ENCODE data around the gene STARD8.
"Not testable (repeated sequence)": the region's sequence is repeated elsewhere in the genome, so short reads cannot be mapped to it uniquely, and the experiment has no call there.

Gene STARD8, protein sequence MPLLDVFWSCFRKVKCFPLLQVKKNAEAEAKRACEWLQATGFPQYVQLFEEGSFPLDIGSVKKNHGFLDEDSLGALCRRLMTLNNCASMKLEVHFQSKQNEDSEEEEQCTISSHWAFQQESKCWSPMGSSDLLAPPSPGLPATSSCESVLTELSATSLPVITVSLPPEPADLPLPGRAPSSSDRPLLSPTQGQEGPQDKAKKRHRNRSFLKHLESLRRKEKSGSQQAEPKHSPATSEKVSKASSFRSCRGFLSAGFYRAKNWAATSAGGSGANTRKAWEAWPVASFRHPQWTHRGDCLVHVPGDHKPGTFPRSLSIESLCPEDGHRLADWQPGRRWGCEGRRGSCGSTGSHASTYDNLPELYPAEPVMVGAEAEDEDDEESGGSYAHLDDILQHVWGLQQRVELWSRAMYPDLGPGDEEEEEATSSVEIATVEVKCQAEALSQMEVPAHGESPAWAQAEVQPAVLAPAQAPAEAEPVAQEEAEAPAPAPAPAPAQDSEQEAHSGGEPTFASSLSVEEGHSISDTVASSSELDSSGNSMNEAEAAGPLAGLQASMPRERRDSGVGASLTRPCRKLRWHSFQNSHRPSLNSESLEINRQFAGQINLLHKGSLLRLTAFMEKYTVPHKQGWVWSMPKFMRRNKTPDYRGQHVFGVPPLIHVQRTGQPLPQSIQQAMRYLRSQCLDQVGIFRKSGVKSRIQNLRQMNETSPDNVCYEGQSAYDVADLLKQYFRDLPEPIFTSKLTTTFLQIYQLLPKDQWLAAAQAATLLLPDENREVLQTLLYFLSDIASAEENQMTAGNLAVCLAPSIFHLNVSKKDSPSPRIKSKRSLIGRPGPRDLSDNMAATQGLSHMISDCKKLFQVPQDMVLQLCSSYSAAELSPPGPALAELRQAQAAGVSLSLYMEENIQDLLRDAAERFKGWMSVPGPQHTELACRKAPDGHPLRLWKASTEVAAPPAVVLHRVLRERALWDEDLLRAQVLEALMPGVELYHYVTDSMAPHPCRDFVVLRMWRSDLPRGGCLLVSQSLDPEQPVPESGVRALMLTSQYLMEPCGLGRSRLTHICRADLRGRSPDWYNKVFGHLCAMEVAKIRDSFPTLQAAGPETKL

DNA sequence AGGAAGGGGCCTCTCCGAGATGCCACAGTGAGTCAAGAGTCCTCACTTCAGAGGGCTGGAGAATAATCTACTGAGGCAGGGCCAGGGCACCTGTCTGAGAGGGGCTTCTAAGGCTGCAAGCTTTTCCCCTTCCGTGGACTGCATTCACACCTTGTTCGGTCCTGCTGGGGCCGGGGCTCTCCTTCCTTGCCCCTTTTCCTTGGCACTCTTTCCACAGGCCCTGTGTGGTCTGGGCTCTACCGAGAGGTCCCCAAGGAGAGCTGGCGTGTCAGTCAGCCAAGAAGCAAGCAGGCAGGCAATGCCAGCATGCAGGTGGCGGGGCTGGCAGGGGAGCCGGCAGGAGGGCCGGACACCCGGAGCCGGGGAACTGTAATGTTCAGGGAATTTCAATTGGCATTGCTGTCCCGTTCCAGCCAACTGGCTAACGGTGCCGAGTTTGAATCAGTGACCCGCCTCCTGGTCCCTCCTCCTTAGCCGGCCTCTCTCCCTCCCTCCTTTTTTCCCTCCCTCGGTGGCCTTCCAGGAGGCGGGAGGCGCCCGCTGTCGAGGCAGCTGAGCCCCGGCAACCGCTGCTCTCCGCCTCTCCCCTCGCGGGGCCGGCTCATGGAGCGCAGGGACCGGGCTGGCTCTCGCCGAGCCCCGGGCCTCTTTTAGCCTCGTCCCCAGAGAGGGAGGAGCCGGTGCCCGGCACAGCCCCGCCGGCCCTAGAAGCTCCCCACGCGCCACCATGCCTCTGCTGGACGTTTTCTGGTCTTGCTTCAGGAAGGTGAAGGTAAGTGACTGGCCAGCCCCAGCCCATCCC is at the start of gene STARD8:
Gene STARD8 (plus strand): TSS at position 511 of the 802 bp plus-strand sequence. CDS start 217 bp downstream, at position 728.
- ATAC-seq: no peak
- DNase-seq: no peak

DNA sequence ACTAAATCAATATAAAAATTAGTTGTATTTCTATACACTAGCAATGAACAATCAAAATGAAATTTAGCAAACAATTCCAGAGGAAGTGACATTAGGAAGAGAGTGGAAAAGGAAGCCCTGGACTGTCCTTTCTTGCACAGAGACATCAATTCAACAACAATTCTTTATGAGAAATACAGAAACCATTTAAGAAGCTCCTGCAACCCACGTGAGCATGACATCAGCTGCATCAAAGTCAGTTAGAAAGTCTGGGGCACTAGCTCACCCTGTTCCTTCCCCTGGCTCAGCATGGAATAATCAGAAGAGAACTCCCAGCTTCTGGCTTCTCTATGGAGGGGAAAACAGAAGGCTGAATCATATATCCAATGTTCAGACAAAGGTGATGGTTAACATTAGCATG is 48.6 kb upstream of the STARD8 start:
- ATAC-seq: no peak
- no peak for DNase-seq

- ATAC-seq (no peak), DNase-seq (peak; percentile 3)
Measured at GRCh38 chrX:68599256-68600152, 48.0 kb upstream of the STARD8 start.

GRCh38 chrX:68604216-68604615 is 43.2 kb upstream of the STARD8 start:
- not testable (repeated sequence) for DNase-seq, ATAC-seq

DNA sequence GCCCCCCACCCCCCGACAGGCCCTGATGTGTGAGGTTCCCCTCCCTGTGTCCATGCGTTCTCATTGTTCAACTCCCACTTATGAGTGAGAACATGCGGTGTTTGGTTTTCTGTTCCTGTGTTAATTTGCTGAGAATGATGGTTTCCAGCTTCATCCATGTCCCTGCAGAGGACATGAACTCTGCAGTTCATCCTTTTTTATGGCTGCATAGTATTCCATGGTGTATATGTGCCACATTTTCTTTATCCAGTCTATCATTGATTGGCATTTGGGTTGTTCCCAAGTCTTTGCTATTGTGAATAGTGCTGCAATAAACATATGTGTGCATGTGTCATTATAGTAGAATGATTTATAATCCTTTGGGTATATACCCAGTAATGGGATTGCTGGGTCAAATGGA is 32.7 kb upstream of the STARD8 start:
- not testable (repeated sequence) for ATAC-seq, DNase-seq

GRCh38 chrX:68627986-68628385 is 19.5 kb upstream of the STARD8 start:
- no peak for DNase-seq

DNA sequence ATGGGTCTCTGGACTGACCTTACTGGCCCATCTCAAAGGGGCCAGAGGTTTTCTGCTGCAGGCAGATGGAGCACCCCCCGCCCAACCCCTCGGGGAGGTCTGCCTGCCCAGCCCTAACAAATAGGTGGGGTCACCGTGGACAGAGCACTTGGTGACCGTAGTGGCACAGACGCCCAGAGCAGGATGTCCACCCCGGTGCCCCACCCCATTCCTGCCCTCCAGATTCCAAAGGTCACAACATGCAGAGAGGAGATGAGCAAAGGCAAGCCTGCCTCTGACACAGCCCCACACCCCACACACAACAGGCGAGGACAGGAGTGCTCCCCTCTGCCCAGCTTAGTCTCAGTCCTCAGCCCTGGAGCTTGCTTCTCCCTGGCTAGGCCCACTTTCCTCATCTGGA is 17.5 kb upstream of the STARD8 start:
- ATAC-seq, DNase-seq: not testable (repeated sequence)

More at GRCh38 chrX:68627986-68628385, 19.5 kb upstream of the STARD8 start:
- no peak for ATAC-seq

DNA sequence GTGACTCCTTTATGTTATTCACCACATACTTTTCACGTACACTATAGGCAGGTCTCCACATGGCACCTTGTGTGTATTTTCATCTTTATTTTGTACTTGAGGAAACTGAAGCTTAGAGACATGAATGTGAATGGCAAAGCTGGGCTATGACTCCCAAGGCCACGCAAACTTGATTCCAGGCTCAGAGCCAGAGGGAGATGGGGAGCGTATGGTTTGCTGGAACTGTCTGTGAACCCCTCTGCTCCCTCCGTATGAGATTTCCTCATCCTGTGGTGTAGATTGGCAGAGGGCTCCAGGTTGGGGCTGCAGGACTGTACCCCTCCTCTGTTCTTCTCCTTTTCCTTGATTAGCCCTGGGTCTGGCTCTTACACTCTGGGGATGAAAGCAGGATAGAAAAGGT is 16.1 kb upstream of the STARD8 start:
- no peak for DNase-seq
- ATAC-seq: no peak

DNA sequence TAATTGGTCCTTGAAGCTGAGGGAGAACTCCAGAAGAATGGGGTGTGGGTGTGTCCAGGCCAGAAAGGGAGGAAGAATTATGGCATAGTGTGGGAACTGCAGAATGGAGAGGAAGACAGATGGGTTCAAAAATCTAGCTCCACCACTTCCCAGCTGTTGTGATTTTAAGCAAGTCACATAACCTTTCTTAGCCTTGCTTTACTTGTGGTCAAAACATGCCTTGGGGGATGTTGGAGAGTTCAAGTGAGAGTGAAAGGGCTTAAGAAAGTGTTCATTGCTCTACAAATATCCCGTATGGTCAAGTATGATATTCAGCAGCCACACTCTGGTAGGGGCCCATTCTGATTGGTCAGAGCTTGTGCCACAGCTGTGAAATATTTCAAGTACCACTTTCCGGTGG is 15.0 kb upstream of the STARD8 start:
- DNase-seq (no peak), ATAC-seq (no peak)

GRCh38 chrX:68633981-68634380 is 13.5 kb upstream of the STARD8 start:
- no peak for ATAC-seq
- no peak for DNase-seq

- no peak for DNase-seq
- no peak for ATAC-seq
Measured at GRCh38 chrX:68634649-68635227, 12.7 kb upstream of the STARD8 start.

DNA sequence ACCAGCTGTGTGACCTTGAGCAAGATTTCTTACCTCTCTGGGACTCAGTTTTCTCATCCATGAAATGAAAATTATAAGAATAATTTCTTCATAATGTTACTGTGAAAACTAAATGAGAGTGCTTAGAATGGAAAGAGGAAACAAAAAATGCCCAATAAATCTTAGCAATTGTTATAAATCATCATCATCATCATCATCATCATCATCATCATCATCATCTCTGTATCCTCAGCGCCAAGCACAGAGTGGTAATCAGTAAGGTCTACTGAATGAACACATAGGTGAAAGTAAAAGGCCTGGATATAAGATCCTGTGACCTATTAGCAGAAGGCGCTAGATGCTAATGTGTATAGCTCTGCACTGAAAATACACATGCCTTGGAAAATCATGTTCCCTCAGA is 6.8 kb upstream of the STARD8 start:
- ATAC-seq: no peak

DNA sequence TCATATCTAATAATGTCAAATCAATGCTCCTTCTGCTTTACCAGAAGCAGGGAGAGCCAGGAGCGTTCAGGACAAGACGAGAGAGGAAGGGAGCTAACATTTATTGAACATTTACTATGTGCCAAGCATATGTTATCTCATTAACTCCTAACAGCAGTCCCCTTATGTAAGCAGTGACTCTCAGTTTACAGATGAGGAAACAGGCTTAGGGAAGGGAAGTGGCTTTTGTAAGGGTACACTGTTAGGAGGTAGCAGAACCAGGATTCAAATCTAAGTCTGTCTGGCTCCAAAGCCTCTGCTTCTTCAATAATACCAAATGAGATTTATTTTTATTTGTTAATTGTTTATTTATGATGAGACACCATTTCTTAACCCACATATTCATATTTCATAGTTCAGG is 2.6 kb upstream of the STARD8 start:
- ATAC-seq (no peak), DNase-seq (no peak)

More for the DNA sequence above, 6.8 kb upstream of the STARD8 start:
- DNase-seq: no peak

DNA sequence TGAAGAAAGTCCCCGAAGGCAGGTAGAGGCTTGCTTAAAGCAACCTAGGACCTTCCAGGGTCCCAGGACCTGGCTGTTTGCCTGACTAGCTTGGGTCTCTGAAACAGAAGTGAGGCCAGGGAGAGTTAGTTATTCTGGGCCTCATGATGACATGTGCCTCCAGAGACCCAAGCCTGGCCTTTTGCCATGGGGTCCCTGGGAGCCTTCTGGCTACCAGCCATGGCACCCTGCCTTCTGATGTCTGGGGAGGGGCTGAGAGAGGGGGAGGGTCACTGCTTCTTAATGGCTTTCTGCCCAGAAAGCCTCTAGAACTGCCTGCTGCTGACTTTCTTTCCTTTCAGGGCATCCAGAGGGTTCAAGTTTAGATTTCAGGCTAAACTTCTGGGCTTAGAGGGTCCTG is 1.0 kb upstream of the STARD8 start:
- ATAC-seq (no peak), DNase-seq (no peak)

GRCh38 chrX:68648960-68649359 is 1.5 kb downstream of the STARD8 start:
- DNase-seq (no peak), ATAC-seq (no peak)

DNA sequence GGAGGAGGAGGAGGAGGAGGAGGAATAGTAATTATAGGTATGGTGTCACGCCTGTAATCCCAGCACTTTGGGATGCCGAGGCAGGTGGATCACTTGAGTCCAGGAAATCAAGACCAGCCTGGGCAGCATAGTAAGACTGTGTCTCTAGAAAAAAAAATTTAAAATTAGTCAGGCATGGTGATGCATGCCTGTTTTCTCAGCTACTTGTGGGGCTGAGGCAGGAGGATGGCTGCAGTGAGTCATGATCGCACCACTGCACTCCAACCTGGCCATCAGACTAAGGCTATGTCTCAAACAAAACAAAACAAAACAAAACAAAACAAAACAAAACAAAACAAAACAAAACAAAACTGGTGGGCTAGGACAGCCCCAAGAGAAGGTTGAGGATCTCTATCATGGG is 3.0 kb downstream of the STARD8 start:
- DNase-seq (no peak), ATAC-seq (no peak)

GRCh38 chrX:68651110-68651509 is 3.6 kb downstream of the STARD8 start:
- DNase-seq (no peak), ATAC-seq (no peak)

- ATAC-seq (no peak), DNase-seq (no peak)
Measured at GRCh38 chrX:68652326-68653170, 5.1 kb downstream of the STARD8 start.

DNA sequence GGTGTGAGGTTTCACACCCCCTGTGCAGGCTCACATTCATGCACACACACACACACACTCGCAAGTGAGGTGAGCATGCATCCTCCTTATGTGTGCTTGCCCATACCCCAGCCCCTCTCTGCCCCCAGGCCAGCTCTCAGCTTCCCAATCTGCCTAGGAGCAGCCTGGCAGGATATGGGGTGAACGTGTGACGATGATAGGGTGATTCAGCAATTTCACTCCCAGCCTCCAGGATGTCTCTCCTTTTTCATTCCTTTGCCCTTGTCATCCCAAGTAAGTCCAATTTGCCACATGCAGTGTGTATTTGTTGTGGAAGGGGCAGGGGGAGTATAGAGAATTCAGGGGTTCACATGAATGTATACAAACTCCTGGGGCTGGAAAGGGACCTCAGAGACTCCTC is 7.2 kb downstream of the STARD8 start:
- DNase-seq (no peak), ATAC-seq (no peak)
